Measurements from ENCODE around the gene KREMEN2. TPM values are rescaled to one million over a fixed set of nuclear protein-coding genes. Genes with fewer than 3 reads are reported as not detected.

The KREMEN2 gene
- total and polyA plus RNA-seq, 4 donors, result not detected

DNA sequence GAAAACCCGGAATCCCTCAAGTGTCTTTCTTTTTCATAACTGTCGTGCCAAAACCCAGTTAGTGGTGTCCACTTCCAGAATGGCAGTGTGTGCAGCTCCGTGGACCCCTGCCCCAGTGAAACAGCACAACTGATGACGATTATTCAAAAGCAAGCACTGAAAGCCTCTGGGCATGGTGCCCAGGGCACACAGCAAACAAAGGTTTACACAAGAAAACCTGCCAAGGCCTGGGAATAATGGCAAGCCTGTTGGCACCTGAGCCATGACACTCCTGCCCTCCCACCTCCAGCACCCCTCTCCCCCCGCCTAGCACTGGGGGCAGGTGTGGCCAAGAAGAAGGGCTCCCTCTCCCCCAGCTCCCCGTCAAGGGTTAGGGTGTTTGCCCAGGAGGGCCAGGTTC, 13.4 kb downstream of the KREMEN2 start:
- no peak overlapping the region for H3K27ac ChIP-seq (ENCODE audit: low read depth in 1 of 2, low read length in 2 of 2)
- no peaks in the 10 kb centered on the region for H3K36me3 ChIP-seq (ENCODE audit: control insufficient read depth in 4 of 4, insufficient read depth in 3 of 4, low read depth in 1 of 4, low read length in 3 of 4)
- peaks cover 8 to 25% (median 14%) of the 10 kb centered on the region in 4 donors for H3K4me1 ChIP-seq (ENCODE audit: control insufficient read depth in 4 of 4, insufficient read depth in 4 of 4, low read length in 3 of 4)
- TF ChIP-seq JUND (IDR thresholded peaks at IDR 0.05) (no peak), TAF1 (conservative IDR thresholded peaks at IDR 0.05) (no peak), GABPA (IDR thresholded peaks at IDR 0.05 in 1 of 2, conservative IDR thresholded peaks at IDR 0.05 in 1 of 2) (no peak), HNF4G (IDR thresholded peaks at IDR 0.05) (no peak), REST (IDR thresholded peaks at IDR 0.05) (no peak), FOXA1 (IDR thresholded peaks at IDR 0.05) (peak; percentile 51), RXRA (IDR thresholded peaks at IDR 0.05) (peak; percentile 34 to 41), RAD21 (IDR thresholded peaks at IDR 0.05) (no peak), NR2F2 (IDR thresholded peaks at IDR 0.05) (no peak), ATF3 (IDR thresholded peaks at IDR 0.05) (no peak), SP1 (IDR thresholded peaks at IDR 0.05) (peak; percentile 81), YY1 (IDR thresholded peaks at IDR 0.05) (peak; percentile 83), HNF4A (conservative IDR thresholded peaks at IDR 0.05) (peak; percentile 49 to 68), EGR1 (IDR thresholded peaks at IDR 0.05; ENCODE audit: low read depth in 2 of 2) (no peak), MAX (IDR thresholded peaks at IDR 0.05) (no peak), FOXA2 (IDR thresholded peaks at IDR 0.05) (peak; percentile 34)
- TF ChIP-seq, protein P1, sequence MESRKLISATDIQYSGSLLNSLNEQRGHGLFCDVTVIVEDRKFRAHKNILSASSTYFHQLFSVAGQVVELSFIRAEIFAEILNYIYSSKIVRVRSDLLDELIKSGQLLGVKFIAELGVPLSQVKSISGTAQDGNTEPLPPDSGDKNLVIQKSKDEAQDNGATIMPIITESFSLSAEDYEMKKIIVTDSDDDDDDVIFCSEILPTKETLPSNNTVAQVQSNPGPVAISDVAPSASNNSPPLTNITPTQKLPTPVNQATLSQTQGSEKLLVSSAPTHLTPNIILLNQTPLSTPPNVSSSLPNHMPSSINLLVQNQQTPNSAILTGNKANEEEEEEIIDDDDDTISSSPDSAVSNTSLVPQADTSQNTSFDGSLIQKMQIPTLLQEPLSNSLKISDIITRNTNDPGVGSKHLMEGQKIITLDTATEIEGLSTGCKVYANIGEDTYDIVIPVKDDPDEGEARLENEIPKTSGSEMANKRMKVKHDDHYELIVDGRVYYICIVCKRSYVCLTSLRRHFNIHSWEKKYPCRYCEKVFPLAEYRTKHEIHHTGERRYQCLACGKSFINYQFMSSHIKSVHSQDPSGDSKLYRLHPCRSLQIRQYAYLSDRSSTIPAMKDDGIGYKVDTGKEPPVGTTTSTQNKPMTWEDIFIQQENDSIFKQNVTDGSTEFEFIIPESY (IDR thresholded peaks at IDR 0.05), result no peak
- TF ChIP-seq, protein P2, sequence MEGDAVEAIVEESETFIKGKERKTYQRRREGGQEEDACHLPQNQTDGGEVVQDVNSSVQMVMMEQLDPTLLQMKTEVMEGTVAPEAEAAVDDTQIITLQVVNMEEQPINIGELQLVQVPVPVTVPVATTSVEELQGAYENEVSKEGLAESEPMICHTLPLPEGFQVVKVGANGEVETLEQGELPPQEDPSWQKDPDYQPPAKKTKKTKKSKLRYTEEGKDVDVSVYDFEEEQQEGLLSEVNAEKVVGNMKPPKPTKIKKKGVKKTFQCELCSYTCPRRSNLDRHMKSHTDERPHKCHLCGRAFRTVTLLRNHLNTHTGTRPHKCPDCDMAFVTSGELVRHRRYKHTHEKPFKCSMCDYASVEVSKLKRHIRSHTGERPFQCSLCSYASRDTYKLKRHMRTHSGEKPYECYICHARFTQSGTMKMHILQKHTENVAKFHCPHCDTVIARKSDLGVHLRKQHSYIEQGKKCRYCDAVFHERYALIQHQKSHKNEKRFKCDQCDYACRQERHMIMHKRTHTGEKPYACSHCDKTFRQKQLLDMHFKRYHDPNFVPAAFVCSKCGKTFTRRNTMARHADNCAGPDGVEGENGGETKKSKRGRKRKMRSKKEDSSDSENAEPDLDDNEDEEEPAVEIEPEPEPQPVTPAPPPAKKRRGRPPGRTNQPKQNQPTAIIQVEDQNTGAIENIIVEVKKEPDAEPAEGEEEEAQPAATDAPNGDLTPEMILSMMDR (IDR thresholded peaks at IDR 0.05; ENCODE audit: low read depth, low read length, missing input control), result no peak
- H3K4me3 ChIP-seq (ENCODE audit: low read depth in 1 of 3, low read length in 3 of 3), result no peak overlapping the region
- no peak for DNase-seq (ENCODE audit: low spot score)
- peaks cover 0 to 2% (median 0%) of the 10 kb centered on the region in 4 donors for H3K27me3 ChIP-seq (ENCODE audit: control insufficient read depth in 4 of 4, insufficient read depth in 4 of 4, low read length in 3 of 4)
- H3K9me3 ChIP-seq (ENCODE audit: control insufficient read depth in 4 of 4, low read length in 3 of 4), result no peaks in the 10 kb centered on the region
- 33% methylated on average over 6 of the region's 6 CpGs for WGBS
- H3K9ac ChIP-seq (ENCODE audit: low read depth in 1 of 2, low read length in 2 of 2), result no peak overlapping the region
